CD8-positive, alpha-beta memory T cell (primary cell): ENCODE data around the gene CACNA2D2. TPM values are rescaled to one million over a fixed set of nuclear protein-coding genes. Genes with fewer than 3 reads are reported as not detected.

ENCODE experiments used
- CTCF ChIA-PET: fragments of 350-600 bp; sonication (Branson Sonifier 250); formaldehyde crosslinking; loops from one replicate; lab custom pipeline; 2021; ENCODE audit warnings: antibody characterized with exemption; lab: Charles Lee
- POLR2A ChIA-PET: fragments of 350-600 bp; sonication (Branson Sonifier 250); formaldehyde crosslinking; loops from one replicate; lab custom pipeline; 2021; ENCODE audit warnings: antibody characterized with exemption; lab: Charles Lee
- DNase-seq, 5 donors: peaks; one replicate each; pipeline versions ENCODE4 v3.0.0 to v3.0.0-alpha.2; 2020 to 2022; ENCODE audit warnings: mixed read lengths in 1 of 5
- H3K27ac ChIP-seq: one replicate; pipeline ENCODE4 v1.7.0; 2013; ENCODE audit warnings: low read depth, mild to moderate bottlenecking, low read length, moderate library complexity
- H3K27me3 ChIP-seq: 2 replicates; pipeline ENCODE4 v1.7.0; 2013; ENCODE audit warnings: low read length, mild to moderate bottlenecking; ENCODE audit not compliant: insufficient read depth, poor library complexity, severe bottlenecking
- H3K36me3 ChIP-seq: 2 replicates; pipeline ENCODE4 v1.7.0; 2013; ENCODE audit warnings: mild to moderate bottlenecking, low read length, moderate library complexity; ENCODE audit not compliant: insufficient read depth
- H3K4me1 ChIP-seq: 2 replicates; pipeline ENCODE4 v1.7.0; 2013; ENCODE audit warnings: mild to moderate bottlenecking, low read length, moderate library complexity; ENCODE audit not compliant: insufficient read depth
- H3K4me3 ChIP-seq: 2 replicates; pipeline ENCODE4 v1.7.0; 2013; ENCODE audit warnings: mild to moderate bottlenecking, low read length
- H3K9me3 ChIP-seq: 2 replicates; pipeline ENCODE4 v1.7.0; 2013; ENCODE audit warnings: mild to moderate bottlenecking, low read length
- H3K27ac Mint-ChIP-seq, 8 donors: one replicate each; pipeline ENCODE4 v1.8.0; 2020 to 2021; ENCODE audit warnings: mixed read lengths in 8 of 8, mild to moderate bottlenecking in 6 of 8, inconsistent platforms in 3 of 8, moderate library complexity in 3 of 8
- H3K27me3 Mint-ChIP-seq, 2 donors: one replicate each; pipeline ENCODE4 v1.8.0; 2020 to 2021; ENCODE audit warnings: mixed read lengths in 2 of 2, mild to moderate bottlenecking in 1 of 2, moderate library complexity in 1 of 2
- H3K36me3 Mint-ChIP-seq, 3 donors: one replicate each; pipeline ENCODE4 v1.8.0; 2020 to 2021; ENCODE audit warnings: mixed read lengths in 3 of 3, inconsistent platforms in 1 of 3, mild to moderate bottlenecking in 1 of 3
- H3K4me1 Mint-ChIP-seq, 3 donors: one replicate each; pipeline ENCODE4 v1.8.0; 2020 to 2021; ENCODE audit warnings: mixed read lengths in 3 of 3, inconsistent platforms in 1 of 3, mild to moderate bottlenecking in 1 of 3
- H3K4me3 Mint-ChIP-seq, 7 donors: one replicate each; pipeline ENCODE4 v1.8.0; 2020 to 2021; ENCODE audit warnings: mixed read lengths in 7 of 7, mild to moderate bottlenecking in 6 of 7, moderate library complexity in 4 of 7, inconsistent platforms in 2 of 7
- H3K9me3 Mint-ChIP-seq, 5 donors: one replicate each; pipeline ENCODE4 v1.8.0; 2020 to 2022; ENCODE audit warnings: mixed read lengths in 5 of 5, mild to moderate bottlenecking in 3 of 5, moderate library complexity in 2 of 5, inconsistent platforms in 1 of 5
- polyA plus RNA-seq: library from polyadenylated mRNA; unstranded; fragments of 300-500 nt; fragmentation: Illumina TruSeq; gene quantifications from one replicate; pipeline ENCODE4 v1.2.3, GENCODE V29; 2021
- total RNA-seq, 2 experiments: library from RNA; stranded (reverse); gene quantifications; one replicate each; pipeline ENCODE4 v1.2.3, GENCODE V29; 2021

Gene CACNA2D2
- total and polyA plus RNA-seq, 3 experiments from 2014 or later, result 0.73 to 2.6 (median 1.1) TPM

- Mint-ChIP-seq H3K4me1 (peaks cover 56 to 79% (median 74%) of the 10 kb centered on the region in 3 donors), H3K36me3 (peaks cover 0 to 41% (median 4%) of the 10 kb centered on the region in 3 donors)
Observed at GRCh38 chr3:50337175-50337861, 166.1 kb downstream of the CACNA2D2 start.

GRCh38 chr3:50336452-50337174, 166.8 kb downstream of the CACNA2D2 start:
- peaks cover 68% of the 10 kb centered on the region for H3K4me1 ChIP-seq
- H3K27me3 ChIP-seq, result no peaks in the 10 kb centered on the region
- Mint-ChIP-seq H3K4me3 (peak overlapping the region; percentile 89 to 97 (median 94)), H3K27me3 (peaks cover 0 to 2% of the 10 kb centered on the region in 2 donors), H3K36me3 (peaks cover 0 to 47% (median 4%) of the 10 kb centered on the region in 3 donors), H3K4me1 (peaks cover 56 to 78% (median 73%) of the 10 kb centered on the region in 3 donors), H3K27ac (peak overlapping the region; percentile 90 to 99 (median 98)), H3K9me3 (no peaks in the 10 kb centered on the region)
- H3K4me3 ChIP-seq, result peak overlapping the region; percentile 73
- H3K27ac ChIP-seq, result peak overlapping the region; percentile 88
- POLR2A ChIA-PET, result interaction anchor here (0.5 to 3.7 kb wide), 17 partner anchors 9 to 1724 kb away, joined by 3 to 57 read pairs (median 8); partner anchors contain the start of genes C3orf18, CYB561D2, DCAF1 and GNAI2
- CTCF ChIA-PET, result interaction anchor here (0.9 to 8.5 kb wide), 12 partner anchors 8 to 233 kb away, joined by 3 to 103 read pairs (median 6); partner anchors contain the start of genes CYB561D2, HEMK1, HYAL3 and IFRD2
- DNase-seq, result no peak
- H3K36me3 ChIP-seq, result peaks cover 12% of the 10 kb centered on the region
- no peaks in the 10 kb centered on the region for H3K9me3 ChIP-seq

More at GRCh38 chr3:50337175-50337861, 166.1 kb downstream of the CACNA2D2 start:
- POLR2A ChIA-PET, result interaction anchor here (0.5 to 3.7 kb wide), 17 partner anchors 9 to 1724 kb away, joined by 3 to 57 read pairs (median 8); partner anchors contain the start of genes C3orf18, CYB561D2, DCAF1 and GNAI2
- Histone ChIP-seq H3K27ac (peak overlapping the region; percentile 88), H3K4me1 (peaks cover 71% of the 10 kb centered on the region), H3K36me3 (peaks cover 7% of the 10 kb centered on the region), H3K4me3 (peak overlapping the region; percentile 73), H3K9me3 (no peaks in the 10 kb centered on the region), H3K27me3 (no peaks in the 10 kb centered on the region)
- CTCF ChIA-PET, result interaction anchor here (0.9 to 8.5 kb wide), 13 partner anchors 9 to 232 kb away, joined by 3 to 103 read pairs (median 4); partner anchors contain the start of genes CYB561D2, HEMK1, HYAL3 and IFRD2
- DNase-seq, result peak; percentile 90 to 97 (median 93)
- peak overlapping the region; percentile 75 to 98 (median 97) for H3K27ac Mint-ChIP-seq
- H3K9me3 Mint-ChIP-seq, result no peaks in the 10 kb centered on the region
- peaks cover 0 to 2% of the 10 kb centered on the region in 2 donors for H3K27me3 Mint-ChIP-seq
- H3K4me3 Mint-ChIP-seq, result peak overlapping the region; percentile 89 to 97 (median 94)

GRCh38 chr3:50334339-50335075, 168.9 kb downstream of the CACNA2D2 start:
- H3K36me3 ChIP-seq, result peaks cover 29% of the 10 kb centered on the region
- H3K4me3 ChIP-seq, result no peak overlapping the region
- no peak for DNase-seq
- peaks cover 46 to 64% (median 60%) of the 10 kb centered on the region in 3 donors for H3K4me1 Mint-ChIP-seq
- no peaks in the 10 kb centered on the region for H3K27me3 ChIP-seq
- H3K36me3 Mint-ChIP-seq, result peaks cover 0 to 64% (median 4%) of the 10 kb centered on the region in 3 donors
- peaks cover 50% of the 10 kb centered on the region for H3K4me1 ChIP-seq
- ChIA-PET POLR2A (interaction anchor here (1.1 kb wide), 1 partner anchor 16 kb away, joined by 5 read pairs; the partner anchor contains the start of genes CYB561D2 and NPRL2), CTCF (interaction anchor here (1.0 to 8.5 kb wide), 3 partner anchors 10 to 208 kb away, joined by 3 to 103 read pairs (median 4); partner anchors contain the start of genes CYB561D2, NPRL2 and ZMYND10)
- H3K27me3 Mint-ChIP-seq, result peaks cover 0 to under 1% of the 10 kb centered on the region in 2 donors
- H3K27ac Mint-ChIP-seq, result peak overlapping the region; percentile 83 to 98 (median 94)
- peak overlapping the region; percentile 49 for H3K27ac ChIP-seq
- H3K4me3 Mint-ChIP-seq, result peak overlapping the region; percentile 45 to 93 (median 66)
- no peaks in the 10 kb centered on the region for H3K9me3 ChIP-seq
- H3K9me3 Mint-ChIP-seq, result no peaks in the 10 kb centered on the region

- Mint-ChIP-seq H3K9me3 (no peaks in the 10 kb centered on the region), H3K27ac (peak overlapping the region; percentile 83 to 95 (median 94)), H3K36me3 (peaks cover 0 to 64% (median 4%) of the 10 kb centered on the region in 3 donors), H3K4me1 (peaks cover 42 to 59% (median 53%) of the 10 kb centered on the region in 3 donors), H3K27me3 (no peaks in the 10 kb centered on the region), H3K4me3 (peak overlapping the region; percentile 45 to 84 (median 62))
- H3K36me3 ChIP-seq, result peaks cover 30% of the 10 kb centered on the region
- peak overlapping the region; percentile 49 for H3K27ac ChIP-seq
- peaks cover 45% of the 10 kb centered on the region for H3K4me1 ChIP-seq
- ChIA-PET CTCF (interaction anchor here (1.0 to 8.5 kb wide), 4 partner anchors 10 to 208 kb away, joined by 3 to 103 read pairs (median 4); partner anchors contain the start of genes CYB561D2, NPRL2 and ZMYND10), POLR2A (interaction anchor here (0.7 to 1.1 kb wide), 2 partner anchors 17 to 45 kb away, joined by 3 to 5 read pairs; partner anchors contain the start of genes CYB561D2 and NPRL2)
- H3K9me3 ChIP-seq, result no peaks in the 10 kb centered on the region
- H3K4me3 ChIP-seq, result no peak overlapping the region
- DNase-seq, result no peak
- no peaks in the 10 kb centered on the region for H3K27me3 ChIP-seq
Observed at GRCh38 chr3:50333744-50334328, 169.6 kb downstream of the CACNA2D2 start.

- no peaks in the 10 kb centered on the region for H3K9me3 Mint-ChIP-seq
- H3K27me3 Mint-ChIP-seq, result no peaks in the 10 kb centered on the region
- peaks cover 0 to 54% (median 2%) of the 10 kb centered on the region in 3 donors for H3K36me3 Mint-ChIP-seq
- Histone ChIP-seq H3K9me3 (no peaks in the 10 kb centered on the region), H3K4me1 (peaks cover 53% of the 10 kb centered on the region), H3K27ac (no peak overlapping the region), H3K27me3 (no peaks in the 10 kb centered on the region), H3K4me3 (no peak overlapping the region), H3K36me3 (peaks cover 30% of the 10 kb centered on the region)
- peaks cover 45 to 61% (median 58%) of the 10 kb centered on the region in 3 donors for H3K4me1 Mint-ChIP-seq
- peak overlapping the region in 1 of 7 donors; percentile 54 for H3K4me3 Mint-ChIP-seq
- ChIA-PET POLR2A (interaction anchor here (0.6 to 0.7 kb wide), 2 partner anchors 10 to 39 kb away, joined by 3 read pairs; partner anchors contain the start of gene IFRD2), CTCF (interaction anchor here (1.2 to 1.8 kb wide), 3 partner anchors 9 to 14 kb away, joined by 3 to 5 read pairs (median 4); partner anchors contain the start of gene HYAL2)
- DNase-seq, result no peak
- peak overlapping the region in 2 of 8 donors; percentile 28 to 33 for H3K27ac Mint-ChIP-seq
Observed at GRCh38 chr3:50331364-50331907, 172.0 kb downstream of the CACNA2D2 start.

GRCh38 chr3:50330330-50330729, 173.1 kb downstream of the CACNA2D2 start:
- H3K4me3 ChIP-seq, result no peak overlapping the region
- no peak overlapping the region for H3K27ac ChIP-seq
- peaks cover 34% of the 10 kb centered on the region for H3K36me3 ChIP-seq
- Mint-ChIP-seq H3K9me3 (no peaks in the 10 kb centered on the region), H3K4me1 (peaks cover 38 to 54% (median 47%) of the 10 kb centered on the region in 3 donors), H3K27me3 (no peaks in the 10 kb centered on the region), H3K4me3 (peak overlapping the region in 1 of 7 donors; percentile 54), H3K36me3 (peaks cover 0 to 58% (median 2%) of the 10 kb centered on the region in 3 donors), H3K27ac (peak overlapping the region in 3 of 8 donors; percentile 42 to 91 (median 47))
- H3K9me3 ChIP-seq, result no peaks in the 10 kb centered on the region
- peaks cover 41% of the 10 kb centered on the region for H3K4me1 ChIP-seq
- ChIA-PET POLR2A (interaction anchor here (0.5 to 0.7 kb wide), 2 partner anchors 15 to 34 kb away, joined by 3 to 4 read pairs; no protein-coding TSS in a partner anchor), CTCF (interaction anchor here (1.3 kb wide), 1 partner anchor 12 kb away, joined by 4 read pairs; no protein-coding TSS in a partner anchor)
- no peak for DNase-seq
- no peaks in the 10 kb centered on the region for H3K27me3 ChIP-seq
